Memory B cell (primary cell): ENCODE data around the gene FAM53B.
A peak's percentile ranks its signal among the peaks of the same experiment; 100 is the strongest.

Experiments used
- ATAC-seq: fragments of 150-1000 bp; cut with Tn5 transposase; 2 replicates; pipeline ENCODE4 v1.10.0; 2021; ENCODE audit warnings: low read depth, mild to moderate bottlenecking, moderate library complexity
- DNase-seq, 2 donors: peaks; one replicate each; pipeline ENCODE4 v3.0.0; 2022; ENCODE audit warnings: low spot score in 2 of 2
- H3K27ac Mint-ChIP-seq: one replicate; pipeline ENCODE4 v1.8.0; 2022; ENCODE audit warnings: mild to moderate bottlenecking, moderate library complexity, mixed read lengths
- H3K27me3 Mint-ChIP-seq: one replicate; pipeline ENCODE4 v1.8.0; 2022; ENCODE audit warnings: mixed read lengths
- H3K36me3 Mint-ChIP-seq: one replicate; pipeline ENCODE4 v1.8.0; 2022; ENCODE audit warnings: mild to moderate bottlenecking, mixed read lengths
- H3K4me1 Mint-ChIP-seq: one replicate; pipeline ENCODE4 v1.8.0; 2022; ENCODE audit warnings: mixed read lengths
- H3K4me3 Mint-ChIP-seq: one replicate; pipeline ENCODE4 v1.8.0; 2022; ENCODE audit warnings: mild to moderate bottlenecking, moderate library complexity, mixed read lengths
- H3K9me3 Mint-ChIP-seq: one replicate; pipeline ENCODE4 v1.8.0; 2022; ENCODE audit warnings: mixed read lengths

Gene FAM53B

GRCh38 chr10:124660404-124661125 lies 83.6 kb downstream of the FAM53B start:
- H3K27ac Mint-ChIP-seq = peak overlapping the region; percentile 79
- H3K9me3 Mint-ChIP-seq = no peaks in the 10 kb centered on the region
- H3K36me3 Mint-ChIP-seq = peaks cover 14% of the 10 kb centered on the region
- DNase-seq (no peak), ATAC-seq (no peak)
- H3K4me3 Mint-ChIP-seq = no peak overlapping the region
- no peaks in the 10 kb centered on the region for H3K27me3 Mint-ChIP-seq
- H3K4me1 Mint-ChIP-seq = peaks cover 50% of the 10 kb centered on the region

GRCh38 chr10:124659380-124659779 lies 84.8 kb downstream of the FAM53B start:
- Mint-ChIP-seq H3K9me3 (no peaks in the 10 kb centered on the region), H3K27me3 (no peaks in the 10 kb centered on the region), H3K4me1 (peaks cover 50% of the 10 kb centered on the region), H3K27ac (peak overlapping the region; percentile 92), H3K36me3 (peaks cover 8% of the 10 kb centered on the region), H3K4me3 (no peak overlapping the region)
- ATAC-seq (no peak), DNase-seq (no peak)

DNA sequence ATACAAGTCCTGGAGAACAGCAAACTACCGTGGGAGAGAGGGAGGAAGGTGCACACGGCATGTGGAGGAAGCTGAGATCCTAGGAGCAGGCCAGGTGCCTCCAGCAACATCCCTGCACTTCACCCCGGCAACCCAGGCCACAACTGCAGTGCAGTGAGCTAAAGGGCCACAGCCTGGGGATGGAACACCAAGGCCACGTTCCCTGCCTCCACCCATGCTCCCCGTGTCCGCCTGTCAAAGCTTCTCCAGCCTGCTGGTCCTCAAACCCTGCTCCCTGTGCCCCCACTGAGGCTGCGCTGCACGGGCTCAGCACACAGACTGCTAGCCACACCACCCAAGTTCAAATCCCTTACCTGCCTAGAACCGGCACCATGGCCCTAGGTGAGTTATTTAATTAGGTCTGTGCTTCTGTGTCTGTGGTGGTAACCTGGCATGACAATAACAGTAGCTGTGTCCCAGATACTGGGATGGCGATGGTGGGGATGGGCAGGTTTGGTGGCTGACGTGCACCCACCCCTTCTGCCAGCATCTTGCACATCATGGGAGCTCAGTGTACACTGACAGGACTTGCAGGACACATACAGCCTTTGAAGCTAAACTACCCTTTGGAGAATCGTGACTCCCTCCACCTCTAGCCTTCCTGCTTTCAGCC lies 85.5 kb downstream of the FAM53B start:
- ATAC-seq (no peak), DNase-seq (no peak)
- Mint-ChIP-seq H3K9me3 (no peaks in the 10 kb centered on the region), H3K36me3 (peaks cover 8% of the 10 kb centered on the region), H3K27me3 (no peaks in the 10 kb centered on the region), H3K4me1 (peaks cover 50% of the 10 kb centered on the region), H3K27ac (peak overlapping the region; percentile 92), H3K4me3 (no peak overlapping the region)

GRCh38 chr10:124657806-124658205 lies 86.4 kb downstream of the FAM53B start:
- Mint-ChIP-seq H3K27ac (peak overlapping the region; percentile 92), H3K4me3 (peak overlapping the region; percentile 17), H3K27me3 (no peaks in the 10 kb centered on the region), H3K9me3 (no peaks in the 10 kb centered on the region), H3K4me1 (peaks cover 55% of the 10 kb centered on the region), H3K36me3 (peaks cover 5% of the 10 kb centered on the region)
- DNase-seq (no peak), ATAC-seq (peak; percentile 82)

DNA sequence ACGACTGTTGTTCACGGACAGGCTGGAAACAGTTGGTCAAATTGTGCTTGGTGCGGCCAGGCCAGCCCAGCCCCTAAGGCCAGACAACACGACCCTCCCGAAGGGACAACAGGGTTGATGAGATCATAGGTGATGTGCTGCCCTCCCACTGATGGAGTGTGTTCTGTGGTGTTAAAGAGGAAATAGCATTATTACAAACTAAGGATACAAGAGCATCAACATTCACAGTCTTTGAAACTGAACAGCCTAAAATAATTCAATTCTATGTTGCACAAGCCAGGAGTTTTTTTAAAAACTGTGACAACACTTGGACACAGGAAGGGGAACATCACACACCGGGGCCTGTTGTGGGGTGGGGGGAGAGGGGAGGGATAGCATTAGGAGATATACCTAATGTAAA lies 87.6 kb downstream of the FAM53B start:
- Mint-ChIP-seq H3K36me3 (peaks cover 3% of the 10 kb centered on the region), H3K27ac (peak overlapping the region; percentile 52), H3K9me3 (no peaks in the 10 kb centered on the region), H3K27me3 (no peaks in the 10 kb centered on the region), H3K4me1 (peaks cover 66% of the 10 kb centered on the region), H3K4me3 (no peak overlapping the region)
- ATAC-seq = no peak
- no peak for DNase-seq

DNA sequence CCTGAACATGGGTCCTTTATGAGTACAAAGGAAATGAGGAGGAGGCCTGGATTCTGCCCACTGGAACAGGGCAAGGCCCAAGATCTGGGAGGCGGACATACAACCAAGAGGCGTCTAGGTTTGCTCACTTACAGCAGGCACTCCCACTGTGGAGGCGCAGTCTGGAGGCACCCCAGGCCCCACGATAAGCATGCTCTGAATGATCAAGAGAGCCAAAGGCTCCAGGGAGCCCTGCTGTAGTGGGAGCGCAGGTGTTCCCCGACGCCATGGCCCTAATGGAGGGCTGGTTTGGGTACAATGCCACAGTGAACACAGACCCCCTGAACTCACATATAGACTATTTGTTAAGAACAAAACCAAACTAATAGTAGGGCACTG lies 88.1 kb downstream of the FAM53B start:
- Mint-ChIP-seq H3K4me1 (peaks cover 68% of the 10 kb centered on the region), H3K27ac (peak overlapping the region; percentile 67)

GRCh38 chr10:124655191-124656112 lies 88.7 kb downstream of the FAM53B start:
- H3K36me3 Mint-ChIP-seq = peaks cover 5% of the 10 kb centered on the region
- H3K27me3 Mint-ChIP-seq = no peaks in the 10 kb centered on the region
- no peak for ATAC-seq
- DNase-seq = no peak
- H3K27ac Mint-ChIP-seq = peak overlapping the region; percentile 67
- H3K4me3 Mint-ChIP-seq = no peak overlapping the region
- H3K4me1 Mint-ChIP-seq = peaks cover 71% of the 10 kb centered on the region
- no peaks in the 10 kb centered on the region for H3K9me3 Mint-ChIP-seq

More for the DNA sequence above, 88.1 kb downstream of the FAM53B start:
- Mint-ChIP-seq H3K27me3 (no peaks in the 10 kb centered on the region), H3K4me3 (no peak overlapping the region), H3K9me3 (no peaks in the 10 kb centered on the region), H3K36me3 (peaks cover 3% of the 10 kb centered on the region)
- ATAC-seq (no peak), DNase-seq (no peak)

DNA sequence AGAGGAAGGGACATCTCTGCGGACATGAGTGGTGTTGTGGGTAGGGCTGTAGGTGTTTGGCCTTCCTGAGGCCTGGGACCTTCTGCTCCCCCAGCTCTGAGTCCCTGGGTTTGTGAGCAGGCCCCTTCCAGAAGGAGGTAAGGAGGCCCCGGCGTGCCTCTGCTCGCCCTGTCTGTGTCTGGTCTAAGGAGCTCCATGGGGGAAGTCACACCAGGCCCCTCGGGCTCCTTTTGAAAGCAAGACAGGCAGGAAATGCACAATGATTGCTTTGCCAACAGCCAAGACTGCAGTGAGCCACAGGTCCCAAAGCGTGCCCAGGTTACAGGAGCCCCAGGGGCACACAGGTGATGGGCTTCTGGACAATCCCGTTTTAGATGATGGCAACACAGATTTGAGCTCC lies 89.5 kb downstream of the FAM53B start:
- H3K4me1 Mint-ChIP-seq = peaks cover 73% of the 10 kb centered on the region
- H3K9me3 Mint-ChIP-seq = no peaks in the 10 kb centered on the region
- H3K4me3 Mint-ChIP-seq = no peak overlapping the region
- no peaks in the 10 kb centered on the region for H3K27me3 Mint-ChIP-seq
- H3K36me3 Mint-ChIP-seq = peaks cover 5% of the 10 kb centered on the region
- DNase-seq (no peak), ATAC-seq (no peak)
- peak overlapping the region; percentile 67 for H3K27ac Mint-ChIP-seq

DNA sequence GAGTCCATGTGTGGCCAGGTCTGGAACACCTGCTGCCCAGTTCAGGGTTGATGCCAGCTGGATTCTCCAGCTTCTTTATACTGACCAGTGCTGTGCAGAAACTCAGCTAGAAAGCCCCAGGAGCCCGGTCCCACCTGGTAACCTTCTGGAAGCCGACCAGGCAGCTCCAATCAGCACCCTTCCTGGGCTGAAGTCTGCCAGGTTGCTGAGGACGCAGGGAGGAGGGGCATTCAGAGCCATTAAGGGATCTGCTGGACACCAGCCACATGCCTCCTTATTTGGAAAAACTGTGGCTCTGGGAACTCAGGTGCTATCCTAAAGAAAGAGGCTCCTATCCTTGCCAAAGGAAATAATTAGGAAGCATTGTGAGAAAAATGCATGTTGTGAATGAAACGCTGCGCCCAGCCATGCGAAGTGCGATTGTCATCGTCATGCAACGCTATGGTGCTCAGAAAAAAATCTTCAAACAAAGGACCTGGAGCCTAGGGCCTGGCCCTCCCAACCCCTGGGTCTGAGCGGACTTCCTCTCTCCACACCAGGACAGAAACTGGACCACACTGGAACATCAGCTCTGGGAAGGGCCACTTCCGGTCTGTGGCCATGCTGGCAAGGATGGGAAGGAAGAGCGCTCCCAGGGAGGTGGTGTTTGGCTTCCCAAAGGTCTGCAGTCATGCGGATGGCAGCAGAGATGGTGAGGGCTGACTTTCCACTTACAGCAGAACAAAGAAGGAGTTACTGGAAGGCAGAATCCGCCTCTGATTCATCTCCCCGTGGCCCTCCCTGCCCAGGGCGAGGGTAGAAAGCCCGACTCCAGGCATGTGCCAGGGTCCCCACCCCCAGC lies 90.1 kb downstream of the FAM53B start:
- H3K27me3 Mint-ChIP-seq = no peaks in the 10 kb centered on the region
- no peaks in the 10 kb centered on the region for H3K9me3 Mint-ChIP-seq
- no peak overlapping the region for H3K4me3 Mint-ChIP-seq
- H3K4me1 Mint-ChIP-seq = peaks cover 72% of the 10 kb centered on the region
- ATAC-seq (no peak), DNase-seq (no peak)
- peak overlapping the region; percentile 67 for H3K27ac Mint-ChIP-seq
- peaks cover 5% of the 10 kb centered on the region for H3K36me3 Mint-ChIP-seq

DNA sequence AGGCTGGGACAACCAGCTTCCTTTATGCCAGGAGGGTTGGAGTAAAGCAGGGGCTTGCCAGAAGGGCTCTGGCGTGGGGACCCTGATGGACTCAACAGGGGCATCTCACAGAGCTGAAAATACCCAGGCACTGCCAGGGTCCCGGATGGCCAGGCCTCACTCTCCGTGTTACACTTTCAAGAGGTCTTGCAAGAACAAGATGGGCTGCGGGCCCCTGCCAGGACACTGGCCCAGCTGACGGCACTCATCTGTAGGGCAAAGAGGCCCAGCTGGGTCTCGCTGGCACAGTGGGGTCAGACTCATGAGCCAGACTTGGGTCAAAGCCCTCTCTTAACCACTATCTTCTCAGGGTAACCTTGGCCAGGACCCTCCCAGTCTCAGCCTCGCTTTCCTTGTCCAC lies 90.9 kb downstream of the FAM53B start:
- DNase-seq (no peak), ATAC-seq (no peak)
- H3K36me3 Mint-ChIP-seq = peaks cover 5% of the 10 kb centered on the region
- H3K27ac Mint-ChIP-seq = peak overlapping the region; percentile 96
- H3K4me3 Mint-ChIP-seq = no peak overlapping the region
- H3K27me3 Mint-ChIP-seq = no peaks in the 10 kb centered on the region
- peaks cover 71% of the 10 kb centered on the region for H3K4me1 Mint-ChIP-seq
- no peaks in the 10 kb centered on the region for H3K9me3 Mint-ChIP-seq

- Mint-ChIP-seq H3K27ac (peak overlapping the region; percentile 96), H3K4me3 (no peak overlapping the region), H3K9me3 (no peaks in the 10 kb centered on the region), H3K27me3 (no peaks in the 10 kb centered on the region), H3K4me1 (peaks cover 70% of the 10 kb centered on the region), H3K36me3 (peaks cover 5% of the 10 kb centered on the region)
- DNase-seq (no peak), ATAC-seq (no peak)
Measured at GRCh38 chr10:124652701-124653100, 91.5 kb downstream of the FAM53B start.

DNA sequence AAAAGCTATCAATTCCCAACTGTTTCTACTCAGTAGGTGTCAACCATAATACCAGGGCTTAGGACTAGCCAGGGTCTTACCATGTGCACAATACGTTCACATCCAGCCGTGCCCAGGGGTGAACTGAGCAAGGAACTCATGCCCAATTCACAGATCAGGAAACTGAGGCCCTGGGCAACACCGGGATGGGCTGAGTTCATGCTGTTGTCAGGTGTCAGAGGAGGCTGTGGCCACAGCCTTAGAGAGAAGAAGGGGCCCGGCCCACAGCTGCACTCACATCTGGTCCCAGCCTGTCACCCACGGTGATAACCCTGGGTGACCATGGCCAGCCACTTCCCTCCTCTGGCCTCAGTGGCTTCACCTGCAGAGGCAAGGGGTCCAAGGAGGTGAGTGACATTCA lies 92.0 kb downstream of the FAM53B start:
- H3K4me3 Mint-ChIP-seq = peak overlapping the region; percentile 63
- H3K4me1 Mint-ChIP-seq = peaks cover 72% of the 10 kb centered on the region
- peak overlapping the region; percentile 96 for H3K27ac Mint-ChIP-seq
- ATAC-seq = no peak
- no peaks in the 10 kb centered on the region for H3K9me3 Mint-ChIP-seq
- H3K27me3 Mint-ChIP-seq = no peaks in the 10 kb centered on the region
- DNase-seq = no peak
- peaks cover 5% of the 10 kb centered on the region for H3K36me3 Mint-ChIP-seq

GRCh38 chr10:124651402-124651891 lies 92.7 kb downstream of the FAM53B start:
- no peaks in the 10 kb centered on the region for H3K9me3 Mint-ChIP-seq
- peak; percentile 46 for ATAC-seq
- H3K27ac Mint-ChIP-seq = peak overlapping the region; percentile 96

More at GRCh38 chr10:124651402-124651891, 92.7 kb downstream of the FAM53B start:
- Mint-ChIP-seq H3K4me1 (peaks cover 77% of the 10 kb centered on the region), H3K27me3 (no peaks in the 10 kb centered on the region), H3K36me3 (peaks cover 6% of the 10 kb centered on the region), H3K4me3 (peak overlapping the region; percentile 63)
- DNase-seq = no peak
